Measurements from ENCODE around the gene USHBP1.

USHBP1 gene

DNA sequence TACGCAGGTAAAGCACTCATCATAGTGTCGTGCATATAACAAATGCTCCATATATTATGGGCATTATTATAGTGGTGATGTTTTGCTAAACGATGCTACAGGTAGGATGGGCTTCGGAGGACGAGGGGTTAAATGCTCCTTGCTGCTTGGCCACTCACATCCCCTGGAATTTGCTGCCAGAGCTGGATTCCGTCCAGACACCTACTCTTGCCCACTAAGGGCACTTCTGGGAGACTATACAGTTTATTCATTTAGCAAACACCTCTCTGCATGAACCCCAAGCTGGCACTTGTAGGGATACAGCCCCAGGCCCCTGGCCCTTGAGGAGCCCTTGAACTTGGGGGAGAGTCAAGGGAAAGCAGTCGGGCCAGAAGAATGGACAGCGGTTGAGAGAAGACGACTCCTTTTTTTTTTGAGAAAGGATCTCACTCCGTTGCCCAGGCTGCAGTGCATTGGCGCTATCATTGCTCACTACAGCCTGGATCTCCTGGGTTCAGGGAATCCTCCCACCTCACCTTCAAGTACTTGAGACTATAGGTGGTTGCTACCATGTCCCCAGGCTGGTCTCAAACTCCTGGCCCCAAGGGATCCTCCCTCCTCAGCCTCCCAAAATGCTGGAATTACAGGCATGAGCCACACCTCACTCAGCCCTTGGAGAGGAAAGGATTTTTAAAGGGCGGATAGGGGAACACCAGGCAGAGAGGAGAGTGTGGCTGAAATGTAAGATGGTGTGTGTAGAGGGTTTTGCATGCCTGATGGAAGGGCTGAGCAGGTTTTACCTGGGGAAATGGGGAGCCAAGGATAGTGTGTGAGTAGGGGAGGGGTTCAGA is 40.1 kb upstream of the USHBP1 start:
- TF ChIP-seq, protein P1, sequence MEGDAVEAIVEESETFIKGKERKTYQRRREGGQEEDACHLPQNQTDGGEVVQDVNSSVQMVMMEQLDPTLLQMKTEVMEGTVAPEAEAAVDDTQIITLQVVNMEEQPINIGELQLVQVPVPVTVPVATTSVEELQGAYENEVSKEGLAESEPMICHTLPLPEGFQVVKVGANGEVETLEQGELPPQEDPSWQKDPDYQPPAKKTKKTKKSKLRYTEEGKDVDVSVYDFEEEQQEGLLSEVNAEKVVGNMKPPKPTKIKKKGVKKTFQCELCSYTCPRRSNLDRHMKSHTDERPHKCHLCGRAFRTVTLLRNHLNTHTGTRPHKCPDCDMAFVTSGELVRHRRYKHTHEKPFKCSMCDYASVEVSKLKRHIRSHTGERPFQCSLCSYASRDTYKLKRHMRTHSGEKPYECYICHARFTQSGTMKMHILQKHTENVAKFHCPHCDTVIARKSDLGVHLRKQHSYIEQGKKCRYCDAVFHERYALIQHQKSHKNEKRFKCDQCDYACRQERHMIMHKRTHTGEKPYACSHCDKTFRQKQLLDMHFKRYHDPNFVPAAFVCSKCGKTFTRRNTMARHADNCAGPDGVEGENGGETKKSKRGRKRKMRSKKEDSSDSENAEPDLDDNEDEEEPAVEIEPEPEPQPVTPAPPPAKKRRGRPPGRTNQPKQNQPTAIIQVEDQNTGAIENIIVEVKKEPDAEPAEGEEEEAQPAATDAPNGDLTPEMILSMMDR (conservative IDR thresholded peaks at IDR 0.05; ENCODE audit: low read depth), result no peak
- no peak for DNase-seq (ENCODE audit: low spot score)
- CTCF ChIA-PET, result interaction anchor here (0.6 to 1.7 kb wide), 8 partner anchors 12 to 855 kb away, joined by 3 to 9 read pairs (median 4); partner anchors contain the start of gene ANO8
- POLR2A ChIA-PET (ENCODE audit: low non-redundant PET), result interaction anchor here (0.5 to 0.7 kb wide), 2 partner anchors 81 to 119 kb away, joined by 3 to 4 read pairs; no protein-coding TSS in a partner anchor
- H3K27ac ChIP-seq, result peak overlapping the region; percentile 98

DNA sequence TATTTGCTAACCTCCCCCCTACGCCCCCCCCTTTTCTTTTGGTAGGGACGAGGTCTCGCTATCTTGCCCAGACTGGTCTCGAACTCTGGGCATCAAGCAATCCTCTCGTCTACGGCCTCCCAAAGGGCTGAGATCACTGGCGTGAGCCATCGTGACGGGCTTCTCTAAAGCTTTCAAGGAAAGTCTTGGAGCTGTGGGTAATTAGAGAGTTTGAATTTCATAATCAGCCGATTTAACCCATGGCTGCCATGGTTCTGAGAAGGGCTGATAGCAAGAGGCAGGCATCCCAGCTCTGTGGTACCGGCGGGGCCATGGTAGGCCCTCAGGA is 39.4 kb upstream of the USHBP1 start:
- POLR2A ChIA-PET (ENCODE audit: low non-redundant PET), result interaction anchor here (0.6 to 0.7 kb wide), 2 partner anchors 82 to 631 kb away, joined by 3 read pairs; no protein-coding TSS in a partner anchor
- CTCF ChIA-PET, result interaction anchor here (0.6 to 1.3 kb wide), 4 partner anchors 11 to 856 kb away, joined by 3 to 5 read pairs (median 4); partner anchors contain the start of gene TMEM38A
- TF ChIP-seq, protein P1 (conservative IDR thresholded peaks at IDR 0.05; ENCODE audit: low read depth), result no peak
- DNase-seq (ENCODE audit: low spot score), result no peak
- H3K27ac ChIP-seq, result peak overlapping the region; percentile 98

DNA sequence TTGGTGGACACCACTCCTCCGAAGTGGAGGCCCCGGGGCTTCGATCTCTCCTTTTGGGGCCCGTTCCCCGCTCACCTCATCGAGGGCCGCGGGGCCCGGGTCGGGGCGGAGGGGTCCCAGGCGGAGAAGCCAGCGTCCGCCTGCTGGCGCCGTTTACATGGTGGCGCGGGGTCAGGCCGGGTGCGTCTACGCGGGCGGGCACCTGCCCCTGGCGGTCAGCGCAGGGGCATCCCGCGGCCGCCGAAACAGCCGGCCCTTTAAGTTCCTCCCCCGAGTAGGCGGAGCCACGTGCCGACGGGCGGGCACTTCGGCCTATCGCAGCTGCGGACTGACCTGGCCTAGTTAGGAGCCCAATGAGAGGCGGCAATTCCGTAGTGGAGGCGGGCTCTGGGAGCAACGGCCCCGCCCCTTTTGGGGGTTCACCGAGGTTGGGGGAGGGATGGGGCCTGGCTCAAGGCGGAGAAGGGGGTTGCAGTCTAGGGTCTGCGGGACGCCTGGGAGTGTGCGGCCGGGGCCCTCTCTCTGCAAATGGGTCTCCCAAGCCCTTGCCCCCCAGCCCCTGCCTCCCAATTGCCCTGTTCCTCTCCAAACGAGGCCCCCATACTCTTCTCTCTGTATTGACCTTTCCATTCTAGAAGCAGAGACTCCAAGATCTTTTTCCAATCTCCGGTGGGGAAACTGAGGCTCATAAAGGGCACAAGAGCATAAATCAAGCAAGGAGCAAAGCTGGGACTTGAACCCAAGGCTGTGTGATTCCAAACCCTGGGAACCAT is 38.8 kb upstream of the USHBP1 start, which contains the start of gene ABHD8:
ABHD8 (minus strand) TSS at position 259 of the 773 bp plus-strand sequence. CDS start 1,809 bp downstream, outside the sequence.
- TF ChIP-seq, protein P1 (conservative IDR thresholded peaks at IDR 0.05; ENCODE audit: low read depth), result peak; percentile 74
- ChIA-PET POLR2A (ENCODE audit: low non-redundant PET) (interaction anchor here (0.6 kb wide), 1 partner anchor 632 kb away, joined by 3 read pairs; no protein-coding TSS in a partner anchor), CTCF (interaction anchor here (0.6 to 1.3 kb wide), 4 partner anchors 10 to 856 kb away, joined by 3 to 5 read pairs (median 4); partner anchors contain the start of gene TMEM38A)
- peak within 1 kb of the TSS; percentile 98 for H3K27ac ChIP-seq
- DNase-seq (ENCODE audit: low spot score), result peak; percentile 96

DNA sequence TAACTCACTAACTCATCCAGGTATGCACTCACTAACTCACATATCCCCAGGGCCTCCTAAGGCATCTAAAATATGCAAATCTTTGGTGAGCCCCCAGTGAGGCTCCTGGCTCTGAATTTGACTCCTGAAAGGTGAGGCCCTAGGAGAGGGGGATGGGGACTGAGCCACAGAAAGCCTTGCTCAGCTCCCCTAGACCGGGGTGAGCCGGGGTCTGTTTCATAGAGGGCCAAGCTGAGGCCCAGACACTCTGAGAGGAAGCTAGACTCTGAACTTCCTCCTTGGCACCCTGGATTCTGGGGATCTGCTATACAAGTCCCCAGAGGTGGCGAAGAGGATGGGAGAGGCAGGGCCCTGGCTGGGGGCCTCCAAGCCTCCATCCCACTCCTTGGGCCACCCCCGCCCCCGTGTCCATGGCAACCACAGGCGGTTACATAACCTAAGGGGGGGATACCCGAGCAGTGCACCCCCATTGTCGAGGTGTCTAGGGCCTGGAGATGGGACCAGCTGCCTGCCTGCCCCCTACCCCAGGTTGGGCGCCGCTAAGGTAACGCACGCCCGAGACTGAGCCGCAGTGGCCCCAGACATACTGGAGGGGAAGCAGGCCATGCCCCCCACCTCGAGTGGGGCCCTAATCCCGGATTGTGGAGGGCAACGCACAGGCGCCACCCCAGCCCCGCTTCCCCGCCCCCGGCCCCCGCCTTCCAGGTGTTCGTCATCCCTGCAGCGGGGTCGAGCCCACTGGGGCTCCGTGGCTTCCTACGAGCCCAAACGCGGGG is 38.0 kb upstream of the USHBP1 start:
- POLR2A ChIA-PET (ENCODE audit: low non-redundant PET), result interaction anchor here (0.5 kb wide), 1 partner anchor 85 kb away, joined by 3 read pairs; no protein-coding TSS in a partner anchor
- CTCF ChIA-PET, result interaction anchor here (1.0 kb wide), 1 partner anchor 31 kb away, joined by 4 read pairs; no protein-coding TSS in a partner anchor
- no peak for DNase-seq (ENCODE audit: low spot score)
- TF ChIP-seq, protein P1 (conservative IDR thresholded peaks at IDR 0.05; ENCODE audit: low read depth), result no peak
- peak overlapping the region; percentile 98 for H3K27ac ChIP-seq

DNA sequence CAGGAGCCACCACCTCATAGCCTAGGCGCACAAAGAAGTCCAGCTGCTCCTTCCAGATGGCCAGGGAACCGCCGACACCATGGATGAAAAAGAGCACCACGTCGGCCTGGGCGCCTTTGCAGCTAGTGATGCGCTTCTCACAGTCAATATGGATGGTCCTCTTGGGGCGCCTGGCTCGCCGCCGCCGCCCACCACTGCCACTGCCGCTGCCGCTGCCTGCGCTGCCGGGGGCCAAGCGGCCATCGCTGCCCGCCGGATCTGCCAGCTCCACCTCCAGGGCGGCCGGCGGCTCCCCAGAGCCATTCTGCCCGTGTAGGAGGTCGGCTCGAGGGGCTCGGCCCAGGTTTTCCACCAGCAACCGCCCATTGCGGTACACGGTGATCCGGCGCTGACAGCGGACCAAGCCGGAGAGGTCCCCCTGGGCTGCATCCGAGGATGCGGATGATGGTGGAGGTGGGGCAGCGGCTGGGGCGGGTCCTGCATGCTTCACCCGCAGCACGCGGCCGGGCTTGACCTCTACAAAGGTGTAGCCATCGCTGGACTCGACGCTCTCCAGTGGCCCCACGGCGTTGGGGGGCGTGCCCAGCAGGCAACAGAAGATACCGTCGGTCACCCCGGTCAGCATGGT is 36.6 kb upstream of the USHBP1 start:
- DNase-seq (ENCODE audit: low spot score), result no peak
- H3K27ac ChIP-seq, result peak overlapping the region; percentile 98
- CTCF ChIA-PET, result no interaction called here
- POLR2A ChIA-PET (ENCODE audit: low non-redundant PET), result interaction anchor here (0.6 kb wide), 1 partner anchor 94 kb away, joined by 5 read pairs; no protein-coding TSS in a partner anchor
- TF ChIP-seq, protein P1 (conservative IDR thresholded peaks at IDR 0.05; ENCODE audit: low read depth), result no peak

Data from RWPE1 (cell line).